Activated CD4-positive, alpha-beta T cell treated with anti-CD3 and anti-CD28 coated beads for 48 hours (primary cell): ENCODE results near the gene DSP.

Experiments
- DNase-seq: peaks from one replicate; pipeline ENCODE4 v3.0.0-alpha.2; 2020

The DSP gene

GRCh38 chr6:7615611-7616383 lies 74.3 kb downstream of the DSP start:
- DNase-seq, result peak; percentile 39

DNA sequence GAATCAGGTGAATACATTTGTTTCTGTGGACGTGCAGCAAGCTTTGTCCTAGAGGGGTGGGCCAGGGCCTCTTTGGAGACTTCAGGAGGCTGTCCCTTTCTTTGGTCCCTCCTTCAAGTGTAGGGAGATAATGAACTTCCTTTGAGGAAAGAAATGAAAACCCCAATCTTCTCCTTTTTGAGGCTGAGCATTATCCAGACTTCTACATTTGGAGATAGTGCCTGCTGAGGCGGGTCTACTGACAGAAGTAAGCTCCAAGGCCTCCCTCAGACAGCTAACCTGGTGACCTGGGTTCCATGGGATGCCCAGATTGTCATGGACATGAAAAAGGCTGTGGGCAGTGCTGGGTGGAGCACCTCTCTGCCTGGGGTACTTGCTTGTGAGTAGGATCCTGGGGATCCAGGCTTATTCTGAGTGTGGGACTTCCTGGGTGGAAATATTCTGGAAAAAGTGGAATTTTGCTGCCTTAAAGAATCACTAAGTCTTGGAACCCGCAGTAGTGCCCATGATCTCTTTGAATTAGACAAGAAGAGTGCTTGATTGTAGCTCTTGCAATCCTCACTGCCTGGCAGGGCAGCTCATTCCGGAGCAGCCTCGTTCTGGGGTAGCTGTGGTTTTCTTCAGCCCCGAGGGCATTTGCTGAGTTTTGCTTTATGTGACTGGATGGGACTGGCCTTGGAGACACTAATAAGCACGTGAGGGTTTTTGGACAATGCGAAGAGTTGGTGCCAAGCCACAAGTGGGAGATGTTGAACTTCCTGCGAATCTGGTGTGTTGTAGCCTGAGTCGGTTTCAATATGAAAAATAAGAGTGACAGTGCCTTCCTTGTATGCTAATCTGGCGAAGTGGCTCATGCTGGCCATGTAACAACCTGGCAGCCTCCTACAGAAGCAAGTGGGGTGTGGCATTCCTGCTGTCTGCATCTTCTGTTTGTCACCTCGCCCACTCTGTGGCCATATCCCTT lies 76.6 kb downstream of the DSP start:
- peak; percentile 28 for DNase-seq

DNA sequence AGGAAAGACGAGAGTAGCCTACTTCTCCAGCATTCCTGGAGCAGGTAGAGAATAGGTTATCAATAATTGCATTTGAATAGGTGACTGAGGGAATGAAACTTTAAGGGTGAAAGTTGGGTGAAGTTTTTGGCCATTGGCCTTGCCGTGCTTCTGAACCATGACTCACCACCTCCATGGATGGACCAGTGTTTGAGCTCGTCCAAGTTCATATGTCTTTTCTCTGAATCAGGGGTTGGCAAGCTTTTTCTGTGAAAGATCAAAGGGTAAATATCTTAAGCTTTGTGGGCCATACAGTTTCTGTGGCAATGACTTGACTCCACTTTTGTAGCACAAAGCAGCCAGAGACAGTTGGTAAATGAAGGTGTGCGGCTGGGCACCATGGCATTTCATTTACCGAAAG lies 80.3 kb downstream of the DSP start:
- no peak for DNase-seq

- DNase-seq, result no peak
These were observed 83.6 kb downstream of the DSP start for GRCh38 chr6:7624796-7625710.

- no peak for DNase-seq
These were observed 87.0 kb downstream of the DSP start for GRCh38 chr6:7628479-7628878.

GRCh38 chr6:7628909-7629308 lies 87.4 kb downstream of the DSP start:
- no peak for DNase-seq

- DNase-seq, result no peak
These were observed 87.8 kb downstream of the DSP start for GRCh38 chr6:7629321-7629720.

- no peak for DNase-seq
These were observed 89.3 kb downstream of the DSP start for GRCh38 chr6:7630792-7631191.

- DNase-seq, result no peak
These were observed 90.0 kb downstream of the DSP start for GRCh38 chr6:7631466-7631865.

DNA sequence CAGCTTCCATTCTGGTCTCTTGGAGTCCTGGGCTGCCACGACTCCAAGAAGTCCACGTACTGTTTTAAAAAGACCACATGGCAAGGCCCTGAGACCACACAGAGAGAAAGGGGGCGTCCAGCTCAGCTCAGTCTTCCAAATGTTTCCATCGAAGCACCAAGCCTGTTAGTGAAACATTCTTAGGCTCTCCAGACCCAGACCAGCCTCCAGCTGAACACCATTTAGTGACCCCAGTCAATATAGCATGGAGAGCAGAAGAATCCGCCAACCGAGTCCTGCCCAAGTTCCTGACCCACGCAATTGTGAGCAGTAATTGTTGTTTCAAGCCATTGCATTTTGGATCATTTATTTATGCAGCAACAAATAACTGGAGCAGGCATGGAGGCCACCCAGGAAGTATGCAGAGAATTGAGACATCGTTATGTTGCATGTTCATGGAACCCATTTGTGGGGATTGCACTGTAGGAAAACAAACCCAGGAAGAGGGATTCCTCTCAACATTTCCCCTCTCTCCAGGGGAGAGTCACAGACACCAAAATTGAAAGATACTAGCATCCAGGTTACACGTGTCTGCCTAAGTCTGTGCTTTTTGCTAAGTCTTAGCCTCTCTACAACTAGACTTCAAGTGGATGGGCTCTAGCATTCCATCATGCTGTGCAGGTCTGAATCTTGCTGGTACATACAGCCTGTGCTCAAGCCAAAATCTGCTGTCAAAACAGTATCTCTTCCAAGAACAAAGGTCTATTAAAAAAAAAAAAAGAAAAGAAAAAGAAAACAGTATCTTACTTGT lies 91.2 kb downstream of the DSP start:
- DNase-seq, result no peak

DNA sequence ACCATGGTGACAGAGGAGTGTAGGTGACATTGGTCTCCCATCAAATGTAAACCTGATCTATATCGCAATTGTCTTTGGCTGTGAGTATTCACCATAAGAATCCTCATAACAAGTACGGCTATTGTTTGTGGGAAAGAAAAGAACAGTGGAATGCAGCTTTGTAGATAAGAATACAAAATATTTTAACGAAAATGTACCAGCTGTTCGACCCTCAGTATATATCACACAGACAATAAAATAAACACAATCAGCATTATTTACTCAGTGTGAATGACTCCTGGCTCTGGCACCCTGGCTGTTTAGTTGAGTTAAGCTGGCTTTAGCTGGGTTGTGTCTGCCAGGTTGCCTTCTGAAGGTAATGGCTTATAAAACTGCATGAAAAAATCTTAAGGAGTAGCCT lies 91.9 kb downstream of the DSP start:
- DNase-seq, result no peak

GRCh38 chr6:7636151-7636550 lies 94.7 kb downstream of the DSP start:
- no peak for DNase-seq
